Neuronal stem cell (in vitro differentiated cells): Measurements from ENCODE around the gene TNS3.

Experiments used
- DNase-seq: peaks from one replicate; pipeline ENCODE4 v3.0.0-alpha.2; 2013; ENCODE audit warnings: low spot score
- H2AFZ ChIP-seq: one replicate; pipeline ENCODE4 v1.6.1; 2013; ENCODE audit warnings: mild to moderate bottlenecking, low read length, inconsistent platforms
- H2AK5ac ChIP-seq: 2 replicates; pipeline ENCODE4 v1.6.1; 2013; ENCODE audit warnings: low read depth, mild to moderate bottlenecking, inconsistent platforms, low read length, moderate library complexity, mixed read lengths
- H2BK120ac ChIP-seq: 2 replicates; pipeline ENCODE4 v1.6.1; 2013; ENCODE audit warnings: low read depth, mild to moderate bottlenecking, inconsistent platforms, low read length, moderate library complexity, mixed read lengths
- H2BK12ac ChIP-seq: one replicate; pipeline ENCODE4 v1.6.1; 2013; ENCODE audit warnings: low read length, inconsistent platforms
- H2BK15ac ChIP-seq: 2 replicates; pipeline ENCODE4 v1.6.1; 2013; ENCODE audit warnings: mild to moderate bottlenecking, low read length, inconsistent platforms, mixed read lengths
- H2BK5ac ChIP-seq: one replicate; pipeline ENCODE4 v1.6.1; 2013; ENCODE audit warnings: inconsistent platforms, mild to moderate bottlenecking, low read length, moderate library complexity
- H3K14ac ChIP-seq: one replicate; pipeline ENCODE4 v1.6.1; 2013; ENCODE audit warnings: low read length, inconsistent platforms
- H3K18ac ChIP-seq: 2 replicates; pipeline ENCODE4 v1.6.1; 2013; ENCODE audit warnings: low read length, inconsistent platforms
- H3K23ac ChIP-seq: 2 replicates; pipeline ENCODE4 v1.6.1; 2013; ENCODE audit warnings: low read depth, mild to moderate bottlenecking, mixed read lengths, low read length, inconsistent platforms; ENCODE audit not compliant: poor library complexity
- H3K27ac ChIP-seq: replicated peaks from 3 replicates; pipeline ENCODE4 v1.5.1; 2013; ENCODE audit warnings: low read length, inconsistent platforms
- H3K27me3 ChIP-seq, 3 experiments: 2 replicates each; pipeline ENCODE4 v1.6.1; 2013; ENCODE audit warnings: low read length in 3 of 3, mild to moderate bottlenecking in 2 of 3, inconsistent platforms in 1 of 3, low read depth in 1 of 3, mixed read lengths in 1 of 3, moderate library complexity in 1 of 3; ENCODE audit not compliant: control insufficient read depth in 3 of 3, insufficient read depth in 3 of 3
- H3K36me3 ChIP-seq, 2 donors: replicated peaks in 1 of 2; 2 replicates each; pipeline ENCODE4 v1.6.1; 2013; ENCODE audit warnings: low read length in 2 of 2; ENCODE audit not compliant: control insufficient read depth in 2 of 2, insufficient read depth in 2 of 2
- H3K4ac ChIP-seq: 2 replicates; pipeline ENCODE4 v1.6.1; 2013; ENCODE audit warnings: inconsistent platforms, mild to moderate bottlenecking, low read length, moderate library complexity
- H3K4me1 ChIP-seq, 2 donors: 1 replicate in 1 of 2; 2 replicates in 1 of 2; pipeline ENCODE4 v1.6.1; 2013; ENCODE audit warnings: low read length in 2 of 2, low read depth in 1 of 2; ENCODE audit not compliant: control insufficient read depth in 2 of 2, insufficient read depth in 1 of 2
- H3K4me2 ChIP-seq: one replicate; pipeline ENCODE4 v1.6.1; 2013; ENCODE audit warnings: mild to moderate bottlenecking, low read length, inconsistent platforms; ENCODE audit not compliant: insufficient read depth, poor library complexity, severe bottlenecking
- H3K4me3 ChIP-seq, 2 donors: 2 replicates each; pipeline ENCODE4 v1.5.1; 2013; ENCODE audit warnings: low read length in 2 of 2, mild to moderate bottlenecking in 2 of 2, inconsistent platforms in 1 of 2, moderate library complexity in 1 of 2
- H3K79me1 ChIP-seq: one replicate; pipeline ENCODE4 v1.6.1; 2013; ENCODE audit warnings: low read depth, mild to moderate bottlenecking, inconsistent platforms, low read length, moderate library complexity
- H3K9ac ChIP-seq: one replicate; pipeline ENCODE4 v1.6.1; 2013; ENCODE audit warnings: mild to moderate bottlenecking, low read depth, low read length, inconsistent platforms; ENCODE audit not compliant: poor library complexity
- H3K9me3 ChIP-seq, 2 donors: replicated peaks in 1 of 2; 2 replicates each; pipeline versions ENCODE3 to v1.6.1; 2013; ENCODE audit warnings: low read length in 2 of 2, mild to moderate bottlenecking in 2 of 2, inconsistent platforms in 1 of 2, low read depth in 1 of 2, mixed read lengths in 1 of 2, moderate library complexity in 1 of 2; ENCODE audit not compliant: control insufficient read depth in 2 of 2, insufficient read depth in 1 of 2
- H4K8ac ChIP-seq: one replicate; pipeline ENCODE4 v1.6.1; 2013; ENCODE audit warnings: low read depth, mild to moderate bottlenecking, inconsistent platforms, low read length, moderate library complexity
- H4K91ac ChIP-seq: one replicate; pipeline ENCODE4 v1.6.1; 2013; ENCODE audit warnings: low read length, low read depth, mild to moderate bottlenecking, inconsistent platforms; ENCODE audit not compliant: poor library complexity
- WGBS, 2 donors: extraction: QIAGEN DNeasy Blood & Tissue Kit; methylation state at CpG; one replicate each; pipeline ENCODE4 v1.1.7; 2013; ENCODE audit warnings: missing lambda C conversion rate in 2 of 2, mixed read lengths in 1 of 2; ENCODE audit not compliant: insufficient read length in 2 of 2, insufficient replicate concordance in 1 of 2; ENCODE audit errors: extremely low coverage in 2 of 2; 5-methylcytosine and 5-hydroxymethylcytosine counted together

The TNS3 gene

GRCh38 chr7:47416492-47417480 lies 165.1 kb downstream of the TNS3 start:
- no peak overlapping the region for H3K4me3 ChIP-seq
- no peak overlapping the region for H3K23ac ChIP-seq
- H2BK5ac ChIP-seq, result no peak overlapping the region
- no peaks in the 10 kb centered on the region for H3K27me3 ChIP-seq
- H2BK120ac ChIP-seq, result no peak overlapping the region
- no peaks in the 10 kb centered on the region for H3K4me1 ChIP-seq
- no peak overlapping the region for H3K18ac ChIP-seq
- H2AFZ ChIP-seq, result no peak overlapping the region
- no peak overlapping the region for H2BK15ac ChIP-seq
- H4K91ac ChIP-seq, result no peak overlapping the region
- H3K4me2 ChIP-seq, result no peak overlapping the region
- H3K9ac ChIP-seq, result peak overlapping the region; percentile 71
- no peak overlapping the region for H3K4ac ChIP-seq
- H3K27ac ChIP-seq, result no peak overlapping the region
- no peak overlapping the region for H4K8ac ChIP-seq
- H3K79me1 ChIP-seq, result no peaks in the 10 kb centered on the region
- no peak overlapping the region for H2AK5ac ChIP-seq
- no peak for DNase-seq
- H3K14ac ChIP-seq, result no peak overlapping the region
- no CpG with 5 or more reads among the region's 21 CpGs for WGBS, 2 donors
- no peak overlapping the region for H2BK12ac ChIP-seq
- no peaks in the 10 kb centered on the region for H3K9me3 ChIP-seq
- peaks cover 0 to 29% of the 10 kb centered on the region in 2 donors for H3K36me3 ChIP-seq

GRCh38 chr7:47415318-47416212 lies 166.3 kb downstream of the TNS3 start:
- no CpG with 5 or more reads among the region's 17 CpGs for WGBS, 2 donors

GRCh38 chr7:47414342-47415317 lies 167.3 kb downstream of the TNS3 start:
- H2BK120ac ChIP-seq, result no peak overlapping the region
- peak overlapping the region; percentile 26 for H2BK5ac ChIP-seq
- DNase-seq, result no peak
- peaks cover 0 to 32% of the 10 kb centered on the region in 2 donors for H3K36me3 ChIP-seq
- no peaks in the 10 kb centered on the region for H3K27me3 ChIP-seq
- H3K4me1 ChIP-seq, result no peaks in the 10 kb centered on the region
- H3K9me3 ChIP-seq, result no peaks in the 10 kb centered on the region
- WGBS, 2 donors, result no CpG with 5 or more reads among the region's 17 CpGs
- H2AFZ ChIP-seq, result no peak overlapping the region
- H2BK12ac ChIP-seq, result no peak overlapping the region
- no peak overlapping the region for H3K18ac ChIP-seq
- no peak overlapping the region for H4K91ac ChIP-seq
- no peak overlapping the region for H3K4me2 ChIP-seq
- no peak overlapping the region for H3K4ac ChIP-seq
- H3K9ac ChIP-seq, result no peak overlapping the region
- H2AK5ac ChIP-seq, result no peak overlapping the region
- H3K14ac ChIP-seq, result no peak overlapping the region
- no peak overlapping the region for H3K27ac ChIP-seq
- H3K23ac ChIP-seq, result peak overlapping the region; percentile 3
- H3K79me1 ChIP-seq, result no peaks in the 10 kb centered on the region
- no peak overlapping the region for H2BK15ac ChIP-seq
- no peak overlapping the region for H4K8ac ChIP-seq
- no peak overlapping the region for H3K4me3 ChIP-seq

More at GRCh38 chr7:47415318-47416212, 166.3 kb downstream of the TNS3 start:
- no peaks in the 10 kb centered on the region for H3K9me3 ChIP-seq
- no peak overlapping the region for H4K8ac ChIP-seq
- H3K79me1 ChIP-seq, result no peaks in the 10 kb centered on the region
- no peak overlapping the region for H2BK120ac ChIP-seq
- no peak overlapping the region for H3K4ac ChIP-seq
- peak overlapping the region; percentile 11 for H3K14ac ChIP-seq
- H2BK12ac ChIP-seq, result peak overlapping the region; percentile 28
- peaks cover 0 to 31% of the 10 kb centered on the region in 2 donors for H3K36me3 ChIP-seq
- H3K23ac ChIP-seq, result no peak overlapping the region
- H2BK15ac ChIP-seq, result no peak overlapping the region
- H4K91ac ChIP-seq, result no peak overlapping the region
- no peak overlapping the region for H2AK5ac ChIP-seq
- no peaks in the 10 kb centered on the region for H3K4me1 ChIP-seq
- H3K9ac ChIP-seq, result no peak overlapping the region
- H3K4me2 ChIP-seq, result no peak overlapping the region
- no peak overlapping the region for H3K4me3 ChIP-seq
- no peak overlapping the region for H3K18ac ChIP-seq
- H2AFZ ChIP-seq, result no peak overlapping the region
- no peak for DNase-seq
- no peaks in the 10 kb centered on the region for H3K27me3 ChIP-seq
- peak overlapping the region; percentile 26 for H2BK5ac ChIP-seq
- no peak overlapping the region for H3K27ac ChIP-seq
